Stimulated activated CD4-positive, alpha-beta T cell treated with anti-CD3 and anti-CD28 coated beads, TNF-alpha, amount 100 ng/mL, for 1 hour (primary cell): ENCODE results near the gene ZNF827.

ENCODE experiments used
- DNase-seq, 3 donors: peaks; one replicate each; pipeline ENCODE4 v3.0.0-alpha.2; 2020; ENCODE audit warnings: low read depth in 3 of 3, low spot score in 1 of 3

The ZNF827 gene

GRCh38 chr4:145830699-145831098, 107.9 kb downstream of the ZNF827 start:
- no peak for DNase-seq

- DNase-seq = no peak
Measured at GRCh38 chr4:145829629-145830395, 108.8 kb downstream of the ZNF827 start.

GRCh38 chr4:145828802-145829485, 109.7 kb downstream of the ZNF827 start:
- no peak for DNase-seq

GRCh38 chr4:145827885-145828284, 110.7 kb downstream of the ZNF827 start:
- no peak for DNase-seq

- no peak for DNase-seq
Measured at GRCh38 chr4:145825255-145825654, 113.4 kb downstream of the ZNF827 start.

GRCh38 chr4:145824463-145824862, 114.2 kb downstream of the ZNF827 start:
- DNase-seq = no peak

- no peak for DNase-seq
Measured at GRCh38 chr4:145823743-145824142, 114.9 kb downstream of the ZNF827 start.

GRCh38 chr4:145822581-145822980, 116.0 kb downstream of the ZNF827 start:
- no peak for DNase-seq

GRCh38 chr4:145822181-145822580, 116.4 kb downstream of the ZNF827 start:
- DNase-seq = no peak

GRCh38 chr4:145821766-145822165, 116.9 kb downstream of the ZNF827 start:
- DNase-seq = no peak

GRCh38 chr4:145820407-145820806, 118.2 kb downstream of the ZNF827 start:
- no peak for DNase-seq

GRCh38 chr4:145819853-145820181, 118.8 kb downstream of the ZNF827 start:
- DNase-seq = no peak

GRCh38 chr4:145819101-145819852, 119.3 kb downstream of the ZNF827 start:
- DNase-seq = no peak

- no peak for DNase-seq
Measured at GRCh38 chr4:145818011-145818410, 120.6 kb downstream of the ZNF827 start.

GRCh38 chr4:145816091-145816490, 122.5 kb downstream of the ZNF827 start:
- no peak for DNase-seq

GRCh38 chr4:145815626-145816025, 123.0 kb downstream of the ZNF827 start:
- DNase-seq = no peak

GRCh38 chr4:145815027-145815612, 123.5 kb downstream of the ZNF827 start:
- no peak for DNase-seq

- no peak for DNase-seq
Measured at GRCh38 chr4:145814246-145814645, 124.4 kb downstream of the ZNF827 start.

- DNase-seq = no peak
Measured at GRCh38 chr4:145812919-145813318, 125.7 kb downstream of the ZNF827 start.

GRCh38 chr4:145808848-145809512, 129.6 kb downstream of the ZNF827 start:
- no peak for DNase-seq

GRCh38 chr4:145808021-145808650, 130.5 kb downstream of the ZNF827 start:
- no peak for DNase-seq
